WTC11 (cell line): ENCODE results near the gene KCNMA1. TPM values are rescaled to one million over a fixed set of nuclear protein-coding genes. Genes with fewer than 3 reads are reported as not detected.

ENCODE experiments used
- ATAC-seq: fragments of 200-7000 bp; cut with Tn5 transposase; 2 replicates; pipeline ENCODE4 v1.10.0; 2021; ENCODE audit warnings: mild to moderate bottlenecking, moderate library complexity
- CTCF ChIA-PET: fragments of 300-600 bp; sonication (Branson Sonifier 250); formaldehyde crosslinking; loops from one replicate; lab custom pipeline; 2021; ENCODE audit warnings: antibody characterized with exemption; lab: Charles Lee
- POLR2A ChIA-PET: fragments of 350-600 bp; sonication (Branson Sonifier 250); formaldehyde crosslinking; loops from one replicate; lab custom pipeline; 2021; ENCODE audit warnings: antibody characterized with exemption; lab: Charles Lee
- DNase-seq: peaks from one replicate; pipeline ENCODE4 v3.0.0; 2021; ENCODE audit warnings: low spot score
- H3K27ac Mint-ChIP-seq: 2 replicates; pipeline ENCODE4 v1.8.0; 2021; ENCODE audit warnings: mixed read lengths
- H3K27me3 Mint-ChIP-seq: 2 replicates; pipeline ENCODE4 v1.8.0; 2021; ENCODE audit warnings: low read depth, mild to moderate bottlenecking, moderate library complexity, mixed read lengths
- H3K36me3 Mint-ChIP-seq: 2 replicates; pipeline ENCODE4 v1.8.0; 2021; ENCODE audit warnings: mixed read lengths
- H3K4me1 Mint-ChIP-seq: 2 replicates; pipeline ENCODE4 v1.8.0; 2022; ENCODE audit warnings: mixed read lengths
- H3K4me3 Mint-ChIP-seq: 2 replicates; pipeline ENCODE4 v1.8.0; 2021; ENCODE audit warnings: mild to moderate bottlenecking, moderate library complexity, mixed read lengths
- H3K9me3 Mint-ChIP-seq: 2 replicates; pipeline ENCODE4 v1.8.0; 2021; ENCODE audit warnings: mixed read lengths
- ATF2 ChIP-seq: sonication (generic); formaldehyde crosslinking; IDR thresholded peaks from 2 replicates; pipeline ENCODE4 v1.8.1; 2022; ENCODE audit warnings: low read depth, missing genetic modification reagents, borderline replicate concordance
- E2F4 ChIP-seq: sonication (generic); formaldehyde crosslinking; IDR thresholded peaks from 2 replicates; pipeline ENCODE4 v1.8.1; 2022; ENCODE audit warnings: low read depth, mild to moderate bottlenecking, moderate library complexity, missing genetic modification reagents, borderline replicate concordance
- ERG ChIP-seq: fragments of 250-450 bp; sonication (Bioruptor Pico); IDR thresholded peaks from 2 replicates; pipeline ENCODE4 v1.8.0; 2021; ENCODE audit warnings: mild to moderate bottlenecking
- ESRRA ChIP-seq: sonication (generic); formaldehyde crosslinking; IDR thresholded peaks from 2 replicates; pipeline ENCODE4 v1.8.1; 2022; ENCODE audit warnings: mild to moderate bottlenecking, missing genetic modification reagents, borderline replicate concordance
- FOXP4 ChIP-seq: sonication (generic); formaldehyde crosslinking; IDR thresholded peaks from 2 replicates; pipeline ENCODE4 v1.8.0; 2022; ENCODE audit warnings: mild to moderate bottlenecking, missing genetic modification reagents
- HMGA2 ChIP-seq: fragments of 250-450 bp; sonication (Bioruptor Pico); IDR thresholded peaks from 2 replicates; pipeline ENCODE4 v1.4.0; 2021; ENCODE audit warnings: mild to moderate bottlenecking, moderate library complexity
- HMGXB4 ChIP-seq: sonication (generic); formaldehyde crosslinking; IDR thresholded peaks from 2 replicates; pipeline ENCODE4 v1.8.1; 2023; ENCODE audit warnings: mild to moderate bottlenecking, moderate library complexity, missing genetic modification reagents
- NR1H2 ChIP-seq: sonication (generic); formaldehyde crosslinking; IDR thresholded peaks from 2 replicates; pipeline ENCODE4 v1.9.0; 2021; ENCODE audit warnings: mild to moderate bottlenecking, moderate library complexity, missing genetic modification reagents
- NR3C1 ChIP-seq: sonication (generic); formaldehyde crosslinking; conservative IDR thresholded peaks from 2 replicates; pipeline ENCODE4 v1.8.1; 2023; ENCODE audit warnings: low read depth, mild to moderate bottlenecking, missing genetic modification reagents
- PREB ChIP-seq: sonication (generic); formaldehyde crosslinking; IDR thresholded peaks from 2 replicates; pipeline ENCODE4 v1.8.1; 2022; ENCODE audit warnings: mild to moderate bottlenecking, missing genetic modification reagents, moderate library complexity, borderline replicate concordance
- SOX15 ChIP-seq: fragments of 250-450 bp; sonication (Bioruptor Pico); IDR thresholded peaks from 2 replicates; pipeline ENCODE4 v1.9.0; 2021; ENCODE audit warnings: mild to moderate bottlenecking
- STAT6 ChIP-seq: sonication (generic); formaldehyde crosslinking; conservative IDR thresholded peaks from 2 replicates; pipeline ENCODE4 v1.8.1; 2023; ENCODE audit warnings: mild to moderate bottlenecking, low read depth, missing genetic modification reagents, moderate library complexity
- ZNF532 ChIP-seq: fragments of 250-450 bp; sonication (Bioruptor Pico); IDR thresholded peaks from 2 replicates; pipeline ENCODE4 v1.9.0; 2021; ENCODE audit warnings: mild to moderate bottlenecking, borderline replicate concordance
- ZNF671 ChIP-seq: fragments of 250-450 bp; sonication (Bioruptor Pico); IDR thresholded peaks from 2 replicates; pipeline ENCODE4 v1.8.0; 2021; ENCODE audit warnings: mild to moderate bottlenecking
- total RNA-seq: library from RNA; stranded (reverse); gene quantifications from 3 replicates; pipeline ENCODE4 v1.2.3, GENCODE V29; 2021

Gene KCNMA1
- total RNA-seq, 1 experiment from 2014 or later, result 7.3 TPM

GRCh38 chr10:76946270-76946669 lies 691.3 kb downstream of the KCNMA1 start:
- Mint-ChIP-seq H3K4me1 (peaks cover 6% of the 10 kb centered on the region), H3K4me3 (no peak overlapping the region), H3K27ac (no peak overlapping the region)
- CTCF ChIA-PET, result no interaction called here
- ATAC-seq, result no peak
- TF ChIP-seq FOXP4 (CRISPR knock-in tag) (no peak), NR3C1 (no peak), E2F4 (CRISPR knock-in tag) (no peak), ATF2 (no peak), ZNF671 (CRISPR knock-in tag) (no peak), HMGXB4 (CRISPR knock-in tag) (no peak), NR1H2 (no peak), SOX15 (CRISPR knock-in tag) (no peak), ZNF532 (CRISPR knock-in tag) (no peak), PREB (no peak), ESRRA (no peak), STAT6 (CRISPR knock-in tag) (no peak), HMGA2 (CRISPR knock-in tag) (no peak), ERG (CRISPR knock-in tag) (no peak)
- TF ChIP-seq, all 79 proteins: peak for 0
- no peak for DNase-seq
- POLR2A ChIA-PET, result no interaction called here
- no peaks in the 10 kb centered on the region for H3K36me3 Mint-ChIP-seq
- H3K9me3 Mint-ChIP-seq, result no peaks in the 10 kb centered on the region
- H3K27me3 Mint-ChIP-seq, result no peaks in the 10 kb centered on the region; the same call in 1 of the 2 replicates
